Measurements from ENCODE around the gene CCDC187. TPM values are rescaled to one million over a fixed set of nuclear protein-coding genes. Genes with fewer than 3 reads are reported as not detected.
A peak's percentile ranks its signal among the peaks of the same experiment; 100 is the strongest.

Gene CCDC187
- total RNA-seq, 1 experiment from 2014 or later, result not detected

GRCh38 chr9:136297766-136298735 lies 5.8 kb downstream of the CCDC187 start:
- DNase-seq, result no peak
- H3K36me3 ChIP-seq, result no peaks in the 10 kb centered on the region
- no peaks in the 10 kb centered on the region for H3K27me3 ChIP-seq
- no peak overlapping the region for H3K4me3 ChIP-seq
- H3K9me3 ChIP-seq, result no peaks in the 10 kb centered on the region

- no peak overlapping the region for H3K4me3 ChIP-seq
- no peak for DNase-seq
- H3K36me3 ChIP-seq, result no peaks in the 10 kb centered on the region
- no peaks in the 10 kb centered on the region for H3K27me3 ChIP-seq
- no peaks in the 10 kb centered on the region for H3K9me3 ChIP-seq
These were observed 6.7 kb downstream of the CCDC187 start for GRCh38 chr9:136297016-136297691.

GRCh38 chr9:136296434-136297015 lies 7.4 kb downstream of the CCDC187 start:
- H3K9me3 ChIP-seq, result no peaks in the 10 kb centered on the region
- DNase-seq, result no peak
- no peak overlapping the region for H3K4me3 ChIP-seq
- no peaks in the 10 kb centered on the region for H3K27me3 ChIP-seq
- H3K36me3 ChIP-seq, result no peaks in the 10 kb centered on the region

GRCh38 chr9:136295542-136296433 lies 8.1 kb downstream of the CCDC187 start:
- no peaks in the 10 kb centered on the region for H3K27me3 ChIP-seq
- no peak for DNase-seq
- no peaks in the 10 kb centered on the region for H3K36me3 ChIP-seq
- H3K9me3 ChIP-seq, result no peaks in the 10 kb centered on the region
- H3K4me3 ChIP-seq, result no peak overlapping the region

GRCh38 chr9:136295055-136295454 lies 8.8 kb downstream of the CCDC187 start:
- no peaks in the 10 kb centered on the region for H3K36me3 ChIP-seq
- no peaks in the 10 kb centered on the region for H3K9me3 ChIP-seq
- no peaks in the 10 kb centered on the region for H3K27me3 ChIP-seq
- no peak for DNase-seq
- H3K4me3 ChIP-seq, result no peak overlapping the region

GRCh38 chr9:136294437-136294836 lies 9.5 kb downstream of the CCDC187 start:
- no peak for DNase-seq
- Histone ChIP-seq H3K4me3 (no peak overlapping the region), H3K9me3 (no peaks in the 10 kb centered on the region), H3K36me3 (no peaks in the 10 kb centered on the region), H3K27me3 (no peaks in the 10 kb centered on the region)

GRCh38 chr9:136293476-136294077 lies 10.3 kb downstream of the CCDC187 start:
- Histone ChIP-seq H3K9me3 (no peaks in the 10 kb centered on the region), H3K27me3 (no peaks in the 10 kb centered on the region), H3K36me3 (no peaks in the 10 kb centered on the region), H3K4me3 (no peak overlapping the region)
- DNase-seq, result no peak

GRCh38 chr9:136292591-136293448 lies 11.1 kb downstream of the CCDC187 start:
- Histone ChIP-seq H3K9me3 (no peaks in the 10 kb centered on the region), H3K36me3 (no peaks in the 10 kb centered on the region), H3K4me3 (no peak overlapping the region), H3K27me3 (no peaks in the 10 kb centered on the region)
- DNase-seq, result peak; percentile 17

- Histone ChIP-seq H3K27me3 (no peaks in the 10 kb centered on the region), H3K4me3 (no peak overlapping the region), H3K36me3 (no peaks in the 10 kb centered on the region), H3K9me3 (no peaks in the 10 kb centered on the region)
- no peak for DNase-seq
These were observed 11.8 kb downstream of the CCDC187 start for GRCh38 chr9:136292026-136292538.

- no peak for DNase-seq
- H3K36me3 ChIP-seq, result no peaks in the 10 kb centered on the region
- H3K27me3 ChIP-seq, result no peaks in the 10 kb centered on the region
- no peaks in the 10 kb centered on the region for H3K9me3 ChIP-seq
- H3K4me3 ChIP-seq, result no peak overlapping the region
These were observed 12.4 kb downstream of the CCDC187 start for GRCh38 chr9:136291306-136292025.

GRCh38 chr9:136290508-136291000 lies 13.3 kb downstream of the CCDC187 start:
- Histone ChIP-seq H3K27me3 (no peaks in the 10 kb centered on the region), H3K4me3 (no peak overlapping the region), H3K9me3 (no peaks in the 10 kb centered on the region), H3K36me3 (no peaks in the 10 kb centered on the region)
- no peak for DNase-seq

GRCh38 chr9:136289651-136290507 lies 14.0 kb downstream of the CCDC187 start:
- DNase-seq, result no peak
- H3K36me3 ChIP-seq, result no peaks in the 10 kb centered on the region
- no peaks in the 10 kb centered on the region for H3K27me3 ChIP-seq
- no peaks in the 10 kb centered on the region for H3K9me3 ChIP-seq
- H3K4me3 ChIP-seq, result no peak overlapping the region

GRCh38 chr9:136287960-136288753 lies 15.7 kb downstream of the CCDC187 start:
- Histone ChIP-seq H3K4me3 (no peak overlapping the region), H3K36me3 (no peaks in the 10 kb centered on the region), H3K9me3 (no peaks in the 10 kb centered on the region), H3K27me3 (no peaks in the 10 kb centered on the region)
- no peak for DNase-seq
